Measurements from ENCODE around the gene KANK3. TPM values are rescaled to one million over a fixed set of nuclear protein-coding genes. Genes with fewer than 3 reads are reported as not detected.
A peak's percentile ranks its signal among the peaks of the same experiment; 100 is the strongest.
"Not testable (repeated sequence)": the region's sequence is repeated elsewhere in the genome, so short reads cannot be mapped to it uniquely, and the experiment has no call there.

The KANK3 gene
- total RNA-seq, 1 experiment from 2014 or later, result 1.4 TPM

DNA sequence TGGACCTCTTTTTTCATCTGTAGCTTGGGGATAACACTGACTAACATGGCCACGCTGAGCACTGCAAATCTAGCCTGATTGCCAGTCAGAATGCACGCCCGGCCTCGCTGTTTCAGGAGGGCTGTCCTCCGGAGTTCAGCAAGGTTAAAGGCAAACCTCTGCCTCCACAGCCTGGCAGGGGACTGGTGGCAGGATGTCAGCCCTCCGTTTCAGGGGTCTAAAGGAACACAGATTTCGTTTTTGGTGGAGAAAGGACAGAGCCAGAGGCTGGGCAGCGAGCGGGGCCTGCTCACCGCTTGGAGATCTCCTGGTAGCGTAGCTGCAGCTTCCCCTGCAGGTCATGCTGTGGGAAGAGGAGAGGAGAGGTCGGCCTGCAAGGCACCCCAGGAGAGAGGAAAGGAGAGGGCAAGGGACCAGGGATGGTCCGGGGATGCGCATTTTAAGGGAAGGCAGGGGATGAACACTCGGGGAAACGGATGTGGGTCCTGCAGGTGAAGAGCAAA lies 22.4 kb downstream of the KANK3 start:
- no peak for DNase-seq (ENCODE audit: low spot score)

DNA sequence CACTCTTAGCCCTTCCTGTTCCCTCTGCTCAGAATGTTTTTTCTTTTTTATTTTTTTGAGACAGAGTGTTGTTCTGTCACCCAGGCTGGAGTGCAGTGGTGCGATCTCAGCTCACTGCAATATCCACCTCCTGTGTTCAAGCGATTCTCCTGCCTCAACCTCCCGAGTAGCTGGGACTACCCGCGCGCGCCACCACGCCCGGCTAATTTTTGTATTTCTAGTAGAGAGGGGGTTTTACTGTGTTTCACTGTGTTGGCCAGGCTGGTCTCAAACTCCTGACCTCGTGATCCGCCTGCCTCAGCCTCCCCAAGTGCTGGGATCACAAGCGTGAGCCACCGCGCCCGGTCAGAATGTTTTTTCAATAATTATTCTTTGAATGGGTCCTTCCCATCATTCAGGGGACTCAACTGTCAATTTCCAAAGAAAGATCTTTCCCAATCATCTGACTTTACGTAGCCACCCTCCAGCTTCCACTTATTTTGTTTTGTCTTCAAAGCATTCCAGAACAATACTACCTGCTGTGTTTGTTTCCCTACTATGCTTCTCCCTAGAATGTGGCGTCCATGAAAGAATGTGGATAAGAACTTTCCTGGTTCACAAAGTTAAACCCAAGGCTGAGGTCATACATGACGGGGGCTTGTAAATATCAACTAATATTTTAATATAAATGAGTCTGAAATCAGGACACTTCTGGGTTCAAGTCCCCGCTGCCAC lies 23.1 kb downstream of the KANK3 start:
- DNase-seq (ENCODE audit: low spot score), result no peak

DNA sequence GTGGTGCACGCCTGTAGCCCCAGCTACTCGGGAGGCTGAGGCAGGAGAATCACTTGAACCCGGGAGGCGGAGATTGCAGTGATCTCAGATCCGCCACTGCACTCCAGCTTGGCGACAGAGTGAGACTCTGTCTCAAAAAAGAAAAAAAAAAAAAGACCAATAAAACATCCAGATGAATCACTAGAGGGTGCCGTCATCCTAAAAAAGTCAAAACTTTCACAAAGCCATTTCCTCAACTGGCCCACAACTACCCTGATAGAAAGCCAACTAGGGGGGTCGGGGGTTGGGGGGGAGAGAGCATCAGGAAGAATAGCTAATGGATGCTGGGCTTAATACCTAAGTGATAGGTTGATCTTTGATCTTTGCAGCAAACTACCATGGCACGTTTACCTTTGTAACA lies 24.2 kb downstream of the KANK3 start:
- DNase-seq (ENCODE audit: low spot score), result not testable (repeated sequence)

DNA sequence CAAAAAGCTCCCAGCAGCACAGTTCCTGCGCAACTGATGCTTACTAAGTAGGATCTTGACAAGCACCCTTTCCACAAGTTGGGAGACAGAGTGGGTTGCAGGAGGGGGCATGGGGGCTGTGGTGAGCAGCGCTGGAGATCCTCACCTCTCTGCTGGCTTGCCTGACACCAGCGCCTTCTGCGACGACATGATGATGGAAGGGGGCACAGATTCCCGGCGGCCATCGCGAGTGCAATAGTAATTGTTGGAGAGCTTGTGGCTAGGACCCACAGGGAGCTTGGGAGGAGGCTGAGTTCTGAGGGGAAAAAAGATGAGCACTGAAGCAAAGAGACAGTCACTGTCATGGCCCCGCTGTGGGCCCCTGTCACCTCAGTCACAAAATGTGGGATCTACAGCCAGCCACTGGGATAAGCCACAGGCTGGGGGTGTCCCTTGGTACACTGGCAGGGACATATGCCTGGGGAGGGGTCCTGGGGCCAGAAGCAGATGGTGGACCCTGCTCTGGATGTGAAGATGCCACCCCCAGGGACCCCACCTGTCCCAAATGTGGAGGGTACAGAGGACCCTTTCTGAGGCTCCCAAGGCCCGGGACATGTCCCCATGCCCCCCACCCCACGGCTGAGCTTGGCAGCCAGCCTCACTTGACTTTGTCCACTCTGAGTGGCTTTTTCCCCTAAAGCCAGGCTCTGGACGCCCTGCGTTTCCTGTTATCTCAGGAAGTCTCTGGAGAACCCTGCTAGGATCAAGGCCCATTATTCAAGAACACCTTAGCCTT lies 26.5 kb downstream of the KANK3 start:
- DNase-seq (ENCODE audit: low spot score), result no peak

- DNase-seq (ENCODE audit: low spot score), result not testable (repeated sequence)
Measured at GRCh38 chr19:8314981-8315640, 28.0 kb downstream of the KANK3 start.

- DNase-seq (ENCODE audit: low spot score), result no peak
Measured at GRCh38 chr19:8311461-8312260, 31.4 kb downstream of the KANK3 start.

- DNase-seq (ENCODE audit: low spot score), result no peak
Measured at GRCh38 chr19:8310342-8311055, 32.6 kb downstream of the KANK3 start.

- DNase-seq (ENCODE audit: low spot score), result no peak
Measured at GRCh38 chr19:8308891-8309291, 34.2 kb downstream of the KANK3 start.

- peak; percentile 90 for DNase-seq (ENCODE audit: low spot score)
Measured at GRCh38 chr19:8307965-8308866, 34.8 kb downstream of the KANK3 start, which contains the start of gene CD320. TSS of gene CD320 (minus strand) at chr19:8308358. CDS start at chr19:8308290, 68 bp downstream.

- no peak for DNase-seq (ENCODE audit: low spot score)
Measured at GRCh38 chr19:8307400-8307964, 35.6 kb downstream of the KANK3 start.

DNA sequence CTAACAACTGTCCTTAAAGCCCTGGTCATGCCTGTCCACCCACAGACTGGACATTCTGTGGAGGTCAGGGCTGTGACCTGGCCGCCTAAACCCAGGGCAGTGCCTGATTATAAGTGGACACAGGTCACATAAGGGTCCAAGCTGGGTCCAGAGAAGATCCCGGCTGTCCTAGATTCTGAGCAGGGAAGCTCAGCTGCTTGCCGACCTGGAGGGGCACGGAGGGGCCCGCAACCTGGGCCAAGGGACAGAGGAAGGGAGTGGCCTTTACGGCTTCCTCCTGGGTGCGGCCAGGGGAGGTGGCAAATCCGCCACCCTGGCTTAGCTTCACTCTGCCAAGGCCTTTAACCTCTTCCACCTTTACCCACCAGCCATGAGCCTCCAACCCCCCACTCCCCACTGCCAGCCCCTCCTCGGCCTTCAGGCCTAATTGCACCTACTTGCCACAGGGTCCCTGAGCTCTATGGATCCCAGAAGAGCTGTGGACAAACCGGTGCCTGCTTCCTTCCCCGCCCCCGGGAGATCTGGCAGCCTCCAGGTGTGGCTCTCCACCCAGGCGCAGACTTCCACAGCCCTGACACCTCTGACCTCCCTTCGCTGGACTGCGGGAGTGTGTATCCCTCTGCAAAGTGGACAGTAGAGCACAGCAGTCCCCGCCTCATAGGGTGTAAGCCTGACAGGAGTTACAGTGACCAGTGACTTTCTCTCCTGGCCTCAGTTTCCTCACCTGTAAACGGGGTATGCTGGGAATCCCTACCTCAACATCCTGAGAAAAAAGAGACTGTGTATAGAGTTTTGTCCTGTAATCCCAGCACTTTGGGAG lies 36.6 kb downstream of the KANK3 start:
- DNase-seq (ENCODE audit: low spot score), result no peak

- DNase-seq (ENCODE audit: low spot score), result no peak
Measured at GRCh38 chr19:8305798-8306197, 37.3 kb downstream of the KANK3 start.

DNA sequence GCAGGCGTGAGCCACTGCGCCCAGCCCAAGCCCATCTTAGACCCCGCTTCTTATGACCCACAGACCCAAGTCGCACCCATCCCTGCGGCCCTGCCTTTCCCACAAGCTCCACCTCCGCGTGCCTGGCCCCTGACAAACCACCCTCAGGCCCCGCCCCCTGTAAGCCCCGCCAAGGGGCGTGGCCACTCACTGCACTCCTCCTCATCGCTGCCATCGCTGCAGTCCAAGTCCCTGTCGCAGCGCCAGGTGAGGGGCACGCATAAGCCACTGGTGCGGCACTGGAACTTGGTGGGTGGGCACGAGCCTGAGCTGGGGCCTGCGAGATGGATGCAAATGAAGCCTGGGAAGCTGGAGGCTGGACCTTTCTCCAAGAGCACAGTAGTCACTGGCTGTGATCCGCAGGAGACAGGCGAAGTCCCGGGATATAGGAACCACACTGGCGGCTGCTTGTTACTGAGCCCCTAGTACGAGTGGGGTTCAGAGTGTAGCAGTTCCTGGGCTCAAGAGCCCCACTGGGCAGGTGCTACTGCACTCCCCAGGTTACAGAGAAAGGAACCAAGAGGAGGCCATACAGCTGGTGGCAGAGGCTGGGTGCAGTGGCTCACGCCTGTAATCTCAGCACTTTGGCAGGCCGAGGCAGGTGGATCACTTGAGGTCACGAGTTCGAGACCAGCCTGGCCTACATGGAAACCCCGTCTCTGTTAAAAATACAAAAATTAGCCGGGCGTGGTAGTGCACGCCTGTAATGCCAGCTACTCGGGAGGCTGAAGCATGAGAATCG lies 38.0 kb downstream of the KANK3 start:
- no peak for DNase-seq (ENCODE audit: low spot score)

DNA sequence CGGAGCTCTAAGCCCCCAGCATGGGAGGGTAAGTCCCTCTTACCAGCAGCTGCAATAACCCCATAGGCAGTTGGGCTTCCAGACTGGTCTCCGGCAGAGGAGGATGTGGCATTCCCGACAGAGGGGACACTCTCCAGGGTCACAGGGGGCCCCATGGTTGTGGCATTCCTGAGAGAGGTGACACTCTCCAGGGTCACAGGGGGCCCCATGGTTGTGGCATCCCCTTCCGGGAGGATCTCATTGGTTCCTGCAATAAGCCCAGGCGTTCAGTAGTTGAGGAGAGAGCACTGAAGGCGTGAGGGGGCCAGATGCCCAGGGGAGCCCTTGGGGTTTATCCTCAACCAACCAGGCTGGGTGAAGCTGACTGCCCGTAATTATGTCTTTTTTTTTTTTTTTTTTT lies 40.3 kb downstream of the KANK3 start:
- DNase-seq (ENCODE audit: low spot score), result no peak

- peak; percentile 47 for DNase-seq (ENCODE audit: low spot score)
Measured at GRCh38 chr19:8302357-8302691, 40.7 kb downstream of the KANK3 start.

DNA sequence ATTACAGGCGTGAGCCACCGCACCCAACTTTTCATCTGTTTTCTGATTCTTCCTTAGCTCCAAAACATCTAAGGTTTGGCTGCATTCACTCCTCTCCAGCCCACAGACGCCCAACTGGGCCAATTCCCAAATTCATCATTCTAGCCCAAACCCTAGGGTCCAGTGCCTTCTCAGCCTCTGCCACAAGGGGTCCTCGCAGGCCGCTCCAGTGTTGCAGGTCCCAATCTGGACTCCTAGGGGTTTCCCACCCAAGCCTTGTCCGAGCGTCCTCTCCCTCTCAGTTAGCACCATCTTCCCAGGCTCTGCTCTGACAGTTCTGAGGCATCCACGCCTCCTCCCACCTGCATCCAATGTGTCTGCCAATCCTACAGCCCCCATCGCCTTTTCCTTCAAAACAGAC lies 51.7 kb downstream of the KANK3 start:
- not testable (repeated sequence) for DNase-seq (ENCODE audit: low spot score)

GRCh38 chr19:8276508-8276907 lies 66.6 kb downstream of the KANK3 start:
- DNase-seq (ENCODE audit: low spot score), result not testable (repeated sequence)

Data from HT-29 (cell line).